Loucy (cell line): ENCODE measurements around the gene ARHGEF10L.

Experiments used
- H2AFZ ChIP-seq: fragments of 200-600 bp; sonication (generic); 2 replicates; pipeline ENCODE4 v1.6.0; 2016; ENCODE audit warnings: antibody characterized with exemption, mild to moderate bottlenecking, low read length, moderate library complexity
- H3F3A ChIP-seq: fragments of 200-600 bp; 2 replicates; pipeline ENCODE4 v1.6.0; 2016; ENCODE audit warnings: antibody characterized with exemption, low read depth, mild to moderate bottlenecking
- H3K27me3 ChIP-seq: fragments of 200-600 bp; sonication (generic); 2 replicates; pipeline ENCODE4 v1.6.1; 2014; ENCODE audit warnings: low read length, mild to moderate bottlenecking; ENCODE audit not compliant: insufficient read depth, poor library complexity, severe bottlenecking
- H3K36me3 ChIP-seq: fragments of 200-600 bp; sonication (generic); 2 replicates; pipeline ENCODE4 v1.6.1; 2016; ENCODE audit warnings: low read length; ENCODE audit not compliant: insufficient read depth
- H3K4me1 ChIP-seq: fragments of 200-600 bp; sonication (generic); 2 replicates; pipeline ENCODE4 v1.5.1; 2014; ENCODE audit warnings: low read length, mild to moderate bottlenecking; ENCODE audit not compliant: insufficient read depth, poor library complexity, severe bottlenecking
- H3K4me2 ChIP-seq: fragments of 200-600 bp; sonication (generic); 2 replicates; pipeline ENCODE4 v1.6.0; 2014; ENCODE audit warnings: antibody characterized with exemption, low read length, low read depth, mild to moderate bottlenecking; ENCODE audit not compliant: poor library complexity, severe bottlenecking
- H3K4me3 ChIP-seq: fragments of 200-600 bp; sonication (generic); 2 replicates; pipeline ENCODE4 v1.5.1; 2014; ENCODE audit warnings: low read length, mild to moderate bottlenecking, mixed read lengths; ENCODE audit not compliant: poor library complexity, severe bottlenecking
- H3K79me2 ChIP-seq: fragments of 200-600 bp; sonication (generic); 2 replicates; pipeline ENCODE4 v1.6.1; 2014; ENCODE audit warnings: low read length; ENCODE audit not compliant: insufficient read depth
- H3K9ac ChIP-seq: fragments of 200-600 bp; sonication (generic); 2 replicates; pipeline ENCODE4 v1.6.0; 2014; ENCODE audit warnings: mild to moderate bottlenecking, low read depth, low read length, moderate library complexity; ENCODE audit not compliant: poor library complexity, severe bottlenecking
- H3K9me2 ChIP-seq: fragments of 200-600 bp; sonication (generic); replicated peaks from 2 replicates; pipeline ENCODE4 v1.6.1; 2016; ENCODE audit warnings: low read depth, low read length, mixed read lengths
- H3K9me3 ChIP-seq: fragments of 200-600 bp; sonication (generic); 2 replicates; pipeline ENCODE4 v1.6.1; 2014; ENCODE audit warnings: mild to moderate bottlenecking, antibody characterized with exemption, low read length, low read depth; ENCODE audit not compliant: insufficient read depth
- H4K20me1 ChIP-seq: fragments of 200-600 bp; sonication (generic); 2 replicates; pipeline ENCODE4 v1.6.0; 2014; ENCODE audit warnings: antibody characterized with exemption, low read length, mild to moderate bottlenecking; ENCODE audit not compliant: insufficient read depth, poor library complexity, severe bottlenecking
- EZH2phosphoT487 ChIP-seq: fragments of 200-600 bp; IDR thresholded peaks from 2 replicates; pipeline ENCODE4 v1.6.1; 2018; ENCODE audit warnings: antibody characterized with exemption, mild to moderate bottlenecking, moderate library complexity, borderline replicate concordance
- TF ChIP-seq, protein P1 (sequence below): fragments of 200-600 bp; sonication (generic); conservative IDR thresholded peaks from 2 replicates; pipeline ENCODE4 v1.5.1; 2014; ENCODE audit warnings: mild to moderate bottlenecking, antibody characterized with exemption, low read length

ARHGEF10L gene

GRCh38 chr1:17743008-17743647, 203.6 kb downstream of the ARHGEF10L start:
- no peak overlapping the region for H3K4me3 ChIP-seq
- TF ChIP-seq EZH2phosphoT487 = no peak
- TF ChIP-seq, protein P1, sequence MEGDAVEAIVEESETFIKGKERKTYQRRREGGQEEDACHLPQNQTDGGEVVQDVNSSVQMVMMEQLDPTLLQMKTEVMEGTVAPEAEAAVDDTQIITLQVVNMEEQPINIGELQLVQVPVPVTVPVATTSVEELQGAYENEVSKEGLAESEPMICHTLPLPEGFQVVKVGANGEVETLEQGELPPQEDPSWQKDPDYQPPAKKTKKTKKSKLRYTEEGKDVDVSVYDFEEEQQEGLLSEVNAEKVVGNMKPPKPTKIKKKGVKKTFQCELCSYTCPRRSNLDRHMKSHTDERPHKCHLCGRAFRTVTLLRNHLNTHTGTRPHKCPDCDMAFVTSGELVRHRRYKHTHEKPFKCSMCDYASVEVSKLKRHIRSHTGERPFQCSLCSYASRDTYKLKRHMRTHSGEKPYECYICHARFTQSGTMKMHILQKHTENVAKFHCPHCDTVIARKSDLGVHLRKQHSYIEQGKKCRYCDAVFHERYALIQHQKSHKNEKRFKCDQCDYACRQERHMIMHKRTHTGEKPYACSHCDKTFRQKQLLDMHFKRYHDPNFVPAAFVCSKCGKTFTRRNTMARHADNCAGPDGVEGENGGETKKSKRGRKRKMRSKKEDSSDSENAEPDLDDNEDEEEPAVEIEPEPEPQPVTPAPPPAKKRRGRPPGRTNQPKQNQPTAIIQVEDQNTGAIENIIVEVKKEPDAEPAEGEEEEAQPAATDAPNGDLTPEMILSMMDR = no peak

GRCh38 chr1:17743925-17744324, 204.4 kb downstream of the ARHGEF10L start:
- no peak overlapping the region for H3K4me2 ChIP-seq
- no peak overlapping the region for H3K9ac ChIP-seq
- no peaks in the 10 kb centered on the region for H3K9me2 ChIP-seq
- no peaks in the 10 kb centered on the region for H3K36me3 ChIP-seq
- no peaks in the 10 kb centered on the region for H3F3A ChIP-seq
- H3K27me3 ChIP-seq = no peaks in the 10 kb centered on the region
- no peaks in the 10 kb centered on the region for H4K20me1 ChIP-seq
- H2AFZ ChIP-seq = no peak overlapping the region
- no peaks in the 10 kb centered on the region for H3K79me2 ChIP-seq
- no peaks in the 10 kb centered on the region; the same call in 1 of the 2 replicates for H3K9me3 ChIP-seq
- no peak for TF ChIP-seq EZH2phosphoT487
- TF ChIP-seq, protein P1 = no peak
- no peak overlapping the region for H3K4me3 ChIP-seq
- H3K4me1 ChIP-seq = no peaks in the 10 kb centered on the region

More at GRCh38 chr1:17743008-17743647, 203.6 kb downstream of the ARHGEF10L start:
- H3K9me2 ChIP-seq = no peaks in the 10 kb centered on the region
- H3K9me3 ChIP-seq = no peaks in the 10 kb centered on the region; the same call in 1 of the 2 replicates
- no peaks in the 10 kb centered on the region for H3K4me1 ChIP-seq
- no peak overlapping the region for H3K4me2 ChIP-seq
- no peaks in the 10 kb centered on the region for H4K20me1 ChIP-seq
- no peak overlapping the region for H2AFZ ChIP-seq
- no peaks in the 10 kb centered on the region for H3K36me3 ChIP-seq
- no peaks in the 10 kb centered on the region for H3K79me2 ChIP-seq
- H3F3A ChIP-seq = no peaks in the 10 kb centered on the region
- H3K27me3 ChIP-seq = no peaks in the 10 kb centered on the region
- no peak overlapping the region for H3K9ac ChIP-seq

DNA sequence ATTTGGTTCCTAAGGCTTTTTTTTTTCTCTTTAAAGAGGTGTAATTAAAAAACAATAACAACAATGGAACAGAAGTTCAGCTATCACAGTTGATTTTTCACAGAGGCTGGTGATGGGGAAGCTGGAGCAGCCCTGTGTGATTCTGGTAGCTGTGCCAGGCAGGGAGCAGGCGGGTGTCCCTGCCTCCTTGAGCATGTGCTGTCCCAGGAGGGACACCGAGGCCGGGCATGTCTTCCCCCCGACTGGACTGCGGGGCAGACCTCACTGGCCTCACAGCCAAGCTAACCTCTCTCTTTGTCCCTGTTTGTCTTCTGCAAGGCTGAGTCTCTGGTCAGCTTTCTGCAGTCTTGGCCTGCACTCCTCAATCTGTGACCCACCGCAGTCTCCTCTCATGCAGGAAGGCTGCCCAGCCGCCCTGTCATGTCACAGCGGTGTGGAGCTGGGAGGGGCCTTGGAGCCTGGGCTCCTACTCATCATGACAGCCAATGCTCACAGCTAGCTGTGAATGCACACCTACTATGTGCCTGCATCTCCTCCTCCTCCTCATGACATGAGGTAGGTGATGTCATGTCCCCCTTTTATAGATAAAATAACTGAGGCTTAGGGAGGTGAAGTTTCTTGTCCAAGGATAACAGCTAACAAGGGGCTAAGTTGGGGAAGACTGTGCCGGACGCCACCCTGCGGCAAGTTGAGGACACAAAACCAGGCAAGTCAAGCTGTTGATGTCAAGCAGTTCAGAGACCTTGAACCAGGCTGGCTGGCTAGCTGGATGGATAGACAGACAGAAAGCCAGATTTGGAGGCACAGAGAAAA, 205.4 kb downstream of the ARHGEF10L start:
- no peaks in the 10 kb centered on the region for H4K20me1 ChIP-seq
- H3K4me3 ChIP-seq = no peak overlapping the region
- no peaks in the 10 kb centered on the region for H3K4me1 ChIP-seq
- no peaks in the 10 kb centered on the region for H3K36me3 ChIP-seq
- no peak overlapping the region for H2AFZ ChIP-seq
- no peaks in the 10 kb centered on the region for H3K27me3 ChIP-seq
- H3F3A ChIP-seq = no peaks in the 10 kb centered on the region
- TF ChIP-seq EZH2phosphoT487 = no peak
- TF ChIP-seq, protein P1 = no peak
- no peaks in the 10 kb centered on the region; the same call in 1 of the 2 replicates for H3K9me3 ChIP-seq
- H3K9ac ChIP-seq = no peak overlapping the region
- H3K4me2 ChIP-seq = no peak overlapping the region
- no peaks in the 10 kb centered on the region for H3K79me2 ChIP-seq
- H3K9me2 ChIP-seq = no peaks in the 10 kb centered on the region
